Smooth muscle cell (in vitro differentiated cells): ENCODE results near the gene PTGES3. TPM values are rescaled to one million over a fixed set of nuclear protein-coding genes. Genes with fewer than 3 reads are reported as not detected.
A peak's percentile ranks its signal among the peaks of the same experiment; 100 is the strongest.

Experiments used
- DNase-seq: peaks from one replicate; lab custom pipeline; 2025; ENCODE audit not compliant: unreplicated experiment; lab: John Stamatoyannopoulos, UW
- H2AFZ ChIP-seq: fragments of 200-600 bp; sonication (generic); 2 replicates; pipeline ENCODE4 v1.6.0; 2016; ENCODE audit warnings: antibody characterized with exemption, low read depth, mild to moderate bottlenecking
- H3F3A ChIP-seq: fragments of 200-600 bp; sonication (generic); 2 replicates; pipeline ENCODE4 v1.6.0; 2017; ENCODE audit warnings: antibody characterized with exemption, low read depth
- H3K27ac ChIP-seq: fragments of 200-600 bp; sonication (generic); 2 replicates; pipeline ENCODE4 v1.5.1; 2016; ENCODE audit warnings: low read depth, mild to moderate bottlenecking
- H3K27me3 ChIP-seq: fragments of 200-600 bp; sonication (generic); 2 replicates; pipeline ENCODE4 v1.6.1; 2016; ENCODE audit warnings: low read depth, mild to moderate bottlenecking
- H3K36me3 ChIP-seq: fragments of 200-600 bp; sonication (generic); 2 replicates; pipeline ENCODE4 v1.5.1; 2016; ENCODE audit warnings: low read depth
- H3K4me1 ChIP-seq: fragments of 200-600 bp; sonication (generic); 2 replicates; pipeline ENCODE4 v1.5.1; 2016; ENCODE audit warnings: low read depth
- H3K4me2 ChIP-seq: fragments of 200-600 bp; sonication (generic); 2 replicates; pipeline ENCODE4 v1.6.0; 2016; ENCODE audit warnings: mild to moderate bottlenecking
- H3K4me3 ChIP-seq: fragments of 200-600 bp; sonication (generic); 2 replicates; pipeline ENCODE4 v1.5.1; 2016; ENCODE audit warnings: mild to moderate bottlenecking
- H3K79me2 ChIP-seq: fragments of 200-600 bp; sonication (generic); 2 replicates; pipeline ENCODE4 v1.6.0; 2016; ENCODE audit warnings: low read depth, mild to moderate bottlenecking
- H3K9ac ChIP-seq: fragments of 200-600 bp; sonication (generic); 2 replicates; pipeline ENCODE4 v1.6.0; 2016; ENCODE audit warnings: low read depth
- H3K9me3 ChIP-seq: fragments of 200-600 bp; sonication (generic); replicated peaks from 2 replicates; pipeline ENCODE4 v1.5.1; 2016; ENCODE audit warnings: low read depth
- H4K20me1 ChIP-seq: fragments of 200-600 bp; sonication (generic); 2 replicates; pipeline ENCODE4 v1.6.0; 2016; ENCODE audit warnings: low read depth
- WGBS: methylation state at CpG from one replicate; pipeline ENCODE4 v1.1.7; 2016; ENCODE audit warnings: low lambda C conversion rate; 5-methylcytosine and 5-hydroxymethylcytosine counted together
- polyA plus RNA-seq: library from polyadenylated mRNA; unstranded; fragments of >200 nt; fragmentation: Nextera tagmentation; extraction: Ambion mirVana; gene quantifications from 2 replicates; pipeline ENCODE4 v1.2.1, GENCODE V29; 2016
- small RNA-seq: library from RNA; depleted of rRNA; stranded (forward); fragments of <200 nt; gene quantifications from one replicate; pipeline ENCODE3, GENCODE V24; 2014
- total RNA-seq: library from RNA; depleted of rRNA; stranded (reverse); fragments of >200 nt; gene quantifications from 2 replicates; pipeline ENCODE4 v1.2.3, GENCODE V29; 2014
- TF ChIP-seq, protein P1 (sequence below): fragments of 200-600 bp; sonication (generic); IDR thresholded peaks from 2 replicates; pipeline ENCODE4 v1.5.1; 2017; ENCODE audit warnings: borderline replicate concordance, mild to moderate bottlenecking, antibody characterized with exemption; ENCODE audit not compliant: insufficient read depth, poor library complexity, severe bottlenecking

The PTGES3 gene
- total and polyA plus RNA-seq, 2 experiments from 2014 or later, result 128 to 160 TPM

DNA sequence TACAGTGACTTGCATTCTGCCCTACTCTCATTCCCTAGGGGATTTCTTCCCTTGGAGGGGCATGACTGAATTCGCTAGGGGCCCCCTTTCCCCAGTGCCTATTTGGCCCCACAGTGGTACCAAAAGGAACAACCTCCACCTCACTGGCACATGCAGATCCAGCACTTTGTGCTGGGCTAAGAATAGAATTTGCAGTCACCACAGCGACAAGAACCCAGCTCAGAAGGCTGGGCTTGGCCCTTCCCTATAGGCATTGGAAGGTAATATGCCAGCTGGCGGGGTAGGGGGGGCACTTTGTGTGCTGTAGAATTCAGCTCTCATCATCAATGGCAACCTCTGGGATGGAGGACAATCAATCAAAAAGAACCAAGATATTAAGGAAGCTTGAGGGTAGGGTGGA is 71.8 kb downstream of the PTGES3 start:
- Histone ChIP-seq H3K9me3 (no peaks in the 10 kb centered on the region), H3K9ac (no peak overlapping the region), H3F3A (no peaks in the 10 kb centered on the region), H3K4me3 (no peak overlapping the region), H3K36me3 (peaks cover 43% of the 10 kb centered on the region), H4K20me1 (peaks cover 91% of the 10 kb centered on the region), H3K4me2 (no peak overlapping the region), H2AFZ (no peak overlapping the region), H3K4me1 (no peaks in the 10 kb centered on the region), H3K27me3 (no peaks in the 10 kb centered on the region), H3K79me2 (peaks cover 54% of the 10 kb centered on the region), H3K27ac (no peak overlapping the region)
- no peak for DNase-seq
- WGBS, result 95% methylated on average over 3 of the region's 3 CpGs
- TF ChIP-seq, protein P1, sequence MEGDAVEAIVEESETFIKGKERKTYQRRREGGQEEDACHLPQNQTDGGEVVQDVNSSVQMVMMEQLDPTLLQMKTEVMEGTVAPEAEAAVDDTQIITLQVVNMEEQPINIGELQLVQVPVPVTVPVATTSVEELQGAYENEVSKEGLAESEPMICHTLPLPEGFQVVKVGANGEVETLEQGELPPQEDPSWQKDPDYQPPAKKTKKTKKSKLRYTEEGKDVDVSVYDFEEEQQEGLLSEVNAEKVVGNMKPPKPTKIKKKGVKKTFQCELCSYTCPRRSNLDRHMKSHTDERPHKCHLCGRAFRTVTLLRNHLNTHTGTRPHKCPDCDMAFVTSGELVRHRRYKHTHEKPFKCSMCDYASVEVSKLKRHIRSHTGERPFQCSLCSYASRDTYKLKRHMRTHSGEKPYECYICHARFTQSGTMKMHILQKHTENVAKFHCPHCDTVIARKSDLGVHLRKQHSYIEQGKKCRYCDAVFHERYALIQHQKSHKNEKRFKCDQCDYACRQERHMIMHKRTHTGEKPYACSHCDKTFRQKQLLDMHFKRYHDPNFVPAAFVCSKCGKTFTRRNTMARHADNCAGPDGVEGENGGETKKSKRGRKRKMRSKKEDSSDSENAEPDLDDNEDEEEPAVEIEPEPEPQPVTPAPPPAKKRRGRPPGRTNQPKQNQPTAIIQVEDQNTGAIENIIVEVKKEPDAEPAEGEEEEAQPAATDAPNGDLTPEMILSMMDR, result no peak

DNA sequence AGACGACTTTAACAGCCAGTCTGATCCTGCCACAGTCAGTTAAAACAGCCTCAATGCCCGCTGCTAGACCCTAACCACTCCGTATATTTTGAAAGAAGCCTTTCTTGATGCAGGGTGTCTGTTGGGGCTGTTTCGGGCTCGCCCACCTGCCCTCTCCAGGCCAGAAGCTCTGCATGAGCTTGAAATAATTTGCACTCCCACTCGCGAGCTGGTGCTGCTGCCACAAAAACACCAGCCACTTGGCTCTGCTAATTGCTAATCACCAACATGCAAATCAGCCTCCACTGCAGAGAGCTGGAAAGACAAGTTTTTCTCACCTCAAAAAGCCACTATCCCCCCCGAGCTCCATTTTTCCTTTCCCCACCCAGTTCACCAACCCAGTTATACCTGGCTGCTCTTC is 73.5 kb downstream of the PTGES3 start:
- Histone ChIP-seq H2AFZ (no peak overlapping the region), H4K20me1 (peaks cover 80% of the 10 kb centered on the region), H3K9ac (no peak overlapping the region), H3K9me3 (no peaks in the 10 kb centered on the region), H3K4me3 (no peak overlapping the region), H3K27ac (no peak overlapping the region), H3K36me3 (peaks cover 52% of the 10 kb centered on the region), H3F3A (no peaks in the 10 kb centered on the region), H3K79me2 (peaks cover 37% of the 10 kb centered on the region), H3K27me3 (no peaks in the 10 kb centered on the region), H3K4me2 (no peak overlapping the region), H3K4me1 (no peaks in the 10 kb centered on the region)
- DNase-seq, result no peak
- 96% methylated on average over 8 of the region's 8 CpGs for WGBS
- TF ChIP-seq, protein P1, result no peak

Small RNA genes within 50 kb of the gene (small RNA-seq; reads per million reads assigned to genes)
- gene RN7SL809P (not detected), gene SNORD59A (10,871 reads per million, percentile 100 among the genes with 10 or more reads in this experiment)

Other genes starting within 250 kb of the PTGES3 start
- gene TIMELESS, start 238.9 kb downstream of the PTGES3 start, total RNA-seq, result 6.3 and 7.2 TPM in 2 replicates
- 9.9 and 11.7 TPM in 2 replicates for gene TIMELESS, start 238.9 kb downstream of the PTGES3 start, polyA plus RNA-seq
- gene MIP, start 233.6 kb downstream of the PTGES3 start, total RNA-seq, result not detected in 2 replicates
- 0.19 TPM in 1 of 2 replicates, not detected in the other for gene MIP, start 233.6 kb downstream of the PTGES3 start, polyA plus RNA-seq
- 1.0 and 1.1 TPM in 2 replicates for gene SPRYD4, start 219.7 kb downstream of the PTGES3 start, total RNA-seq
- 0.71 and 1.6 TPM in 2 replicates for gene SPRYD4, start 219.7 kb downstream of the PTGES3 start, polyA plus RNA-seq
- 0.09 and 0.76 TPM in 2 replicates for gene GLS2, start 200.1 kb downstream of the PTGES3 start, total RNA-seq
- 0.37 and 1.8 TPM in 2 replicates for gene GLS2, start 200.1 kb downstream of the PTGES3 start, polyA plus RNA-seq
- 20.6 and 24.7 TPM in 2 replicates for gene RBMS2, start 166.5 kb downstream of the PTGES3 start, total RNA-seq
- gene RBMS2, start 166.5 kb downstream of the PTGES3 start, polyA plus RNA-seq, result 14.5 and 16.8 TPM in 2 replicates
- 33.4 and 34.1 TPM in 2 replicates for gene BAZ2A, start 58.0 kb downstream of the PTGES3 start, total RNA-seq
- gene BAZ2A, start 58.0 kb downstream of the PTGES3 start, polyA plus RNA-seq, result 26.2 and 38.3 TPM in 2 replicates
- gene ATP5F1B, start 42.3 kb downstream of the PTGES3 start, total RNA-seq, result 489 and 498 TPM in 2 replicates
- 953 and 954 TPM in 2 replicates for gene ATP5F1B, start 42.3 kb downstream of the PTGES3 start, polyA plus RNA-seq
- 906 and 1,062 TPM in 2 replicates for gene NACA, start 37.0 kb upstream of the PTGES3 start, total RNA-seq
- 625 and 713 TPM in 2 replicates for gene NACA, start 37.0 kb upstream of the PTGES3 start, polyA plus RNA-seq
- gene PRIM1, start 64.0 kb upstream of the PTGES3 start, total RNA-seq, result 12.7 and 16.9 TPM in 2 replicates
- gene PRIM1, start 64.0 kb upstream of the PTGES3 start, polyA plus RNA-seq, result 3.6 and 7.0 TPM in 2 replicates
- 8.9 and 14.8 TPM in 2 replicates for gene HSD17B6, start 75.0 kb upstream of the PTGES3 start, total RNA-seq
- 12.9 and 14.1 TPM in 2 replicates for gene HSD17B6, start 75.0 kb upstream of the PTGES3 start, polyA plus RNA-seq
- gene SDR9C7, start 246.1 kb upstream of the PTGES3 start, total RNA-seq, result 1.1 and 4.4 TPM in 2 replicates
- 0.83 and 0.97 TPM in 2 replicates for gene SDR9C7, start 246.1 kb upstream of the PTGES3 start, polyA plus RNA-seq